Loucy (cell line): ENCODE results near the gene CCN2.

Source experiments
- H2AFZ ChIP-seq: fragments of 200-600 bp; sonication (generic); 2 replicates; pipeline ENCODE4 v1.6.0; 2016; ENCODE audit warnings: antibody characterized with exemption, mild to moderate bottlenecking, low read length, moderate library complexity
- H3F3A ChIP-seq: fragments of 200-600 bp; 2 replicates; pipeline ENCODE4 v1.6.0; 2016; ENCODE audit warnings: antibody characterized with exemption, low read depth, mild to moderate bottlenecking
- H3K27me3 ChIP-seq: fragments of 200-600 bp; sonication (generic); 2 replicates; pipeline ENCODE4 v1.6.1; 2014; ENCODE audit warnings: low read length, mild to moderate bottlenecking; ENCODE audit not compliant: insufficient read depth, poor library complexity, severe bottlenecking
- H3K36me3 ChIP-seq: fragments of 200-600 bp; sonication (generic); 2 replicates; pipeline ENCODE4 v1.6.1; 2016; ENCODE audit warnings: low read length; ENCODE audit not compliant: insufficient read depth
- H3K4me1 ChIP-seq: fragments of 200-600 bp; sonication (generic); 2 replicates; pipeline ENCODE4 v1.5.1; 2014; ENCODE audit warnings: low read length, mild to moderate bottlenecking; ENCODE audit not compliant: insufficient read depth, poor library complexity, severe bottlenecking
- H3K4me2 ChIP-seq: fragments of 200-600 bp; sonication (generic); 2 replicates; pipeline ENCODE4 v1.6.0; 2014; ENCODE audit warnings: antibody characterized with exemption, low read length, low read depth, mild to moderate bottlenecking; ENCODE audit not compliant: poor library complexity, severe bottlenecking
- H3K4me3 ChIP-seq: fragments of 200-600 bp; sonication (generic); 2 replicates; pipeline ENCODE4 v1.5.1; 2014; ENCODE audit warnings: low read length, mild to moderate bottlenecking, mixed read lengths; ENCODE audit not compliant: poor library complexity, severe bottlenecking
- H3K79me2 ChIP-seq: fragments of 200-600 bp; sonication (generic); 2 replicates; pipeline ENCODE4 v1.6.1; 2014; ENCODE audit warnings: low read length; ENCODE audit not compliant: insufficient read depth
- H3K9ac ChIP-seq: fragments of 200-600 bp; sonication (generic); 2 replicates; pipeline ENCODE4 v1.6.0; 2014; ENCODE audit warnings: mild to moderate bottlenecking, low read depth, low read length, moderate library complexity; ENCODE audit not compliant: poor library complexity, severe bottlenecking
- H3K9me2 ChIP-seq: fragments of 200-600 bp; sonication (generic); replicated peaks from 2 replicates; pipeline ENCODE4 v1.6.1; 2016; ENCODE audit warnings: low read depth, low read length, mixed read lengths
- H3K9me3 ChIP-seq: fragments of 200-600 bp; sonication (generic); 2 replicates; pipeline ENCODE4 v1.6.1; 2014; ENCODE audit warnings: mild to moderate bottlenecking, antibody characterized with exemption, low read length, low read depth; ENCODE audit not compliant: insufficient read depth
- H4K20me1 ChIP-seq: fragments of 200-600 bp; sonication (generic); 2 replicates; pipeline ENCODE4 v1.6.0; 2014; ENCODE audit warnings: antibody characterized with exemption, low read length, mild to moderate bottlenecking; ENCODE audit not compliant: insufficient read depth, poor library complexity, severe bottlenecking
- EZH2phosphoT487 ChIP-seq: fragments of 200-600 bp; IDR thresholded peaks from 2 replicates; pipeline ENCODE4 v1.6.1; 2018; ENCODE audit warnings: antibody characterized with exemption, mild to moderate bottlenecking, moderate library complexity, borderline replicate concordance
- TF ChIP-seq, protein P1 (sequence below): fragments of 200-600 bp; sonication (generic); conservative IDR thresholded peaks from 2 replicates; pipeline ENCODE4 v1.5.1; 2014; ENCODE audit warnings: mild to moderate bottlenecking, antibody characterized with exemption, low read length

CCN2 gene

DNA sequence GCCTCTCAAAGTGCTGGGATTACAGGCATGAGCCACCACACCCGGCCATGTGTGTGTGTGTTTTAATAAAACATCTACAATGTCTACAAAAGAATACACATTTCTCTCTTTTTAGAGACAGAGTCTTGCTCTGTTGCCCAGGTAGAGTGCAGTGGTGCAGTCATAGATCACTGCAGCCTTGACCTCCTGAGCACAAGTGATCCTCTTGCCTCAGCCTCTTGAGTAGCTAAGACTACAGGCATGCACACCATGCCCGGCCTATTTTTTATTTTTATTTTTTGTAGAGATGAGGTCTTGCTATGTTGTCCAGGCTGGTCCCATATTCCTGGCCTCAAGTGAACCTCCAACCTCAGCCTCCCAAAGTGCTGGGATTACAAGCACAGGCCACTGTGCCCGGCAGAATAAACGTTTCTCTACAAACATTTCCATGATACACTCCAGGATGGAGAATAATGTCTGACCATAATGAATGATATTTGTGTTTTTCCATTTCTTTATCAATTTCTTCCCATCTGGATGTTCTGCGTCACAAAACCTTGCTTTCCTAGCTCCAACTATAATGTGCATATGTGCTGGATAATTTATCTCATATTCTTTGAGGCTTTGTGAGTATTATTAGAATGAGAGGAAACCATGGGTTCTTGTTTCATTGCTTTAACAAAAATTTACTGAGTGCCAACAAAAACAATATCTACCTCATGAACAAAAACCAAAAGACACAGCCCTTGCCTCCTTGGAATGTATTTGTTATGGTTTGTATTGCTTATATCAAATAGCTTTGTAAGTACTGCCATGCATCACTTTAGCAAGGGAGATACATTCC lies 28.6 kb upstream of the CCN2 start:
- no peaks in the 10 kb centered on the region for H3F3A ChIP-seq
- H3K27me3 ChIP-seq = no peaks in the 10 kb centered on the region
- no peak overlapping the region for H3K9ac ChIP-seq
- no peak overlapping the region for H3K4me2 ChIP-seq
- H4K20me1 ChIP-seq = no peaks in the 10 kb centered on the region
- H3K4me1 ChIP-seq = peaks cover 17% of the 10 kb centered on the region
- H3K4me3 ChIP-seq = no peak overlapping the region
- no peak overlapping the region for H2AFZ ChIP-seq
- no peaks in the 10 kb centered on the region for H3K9me2 ChIP-seq
- H3K79me2 ChIP-seq = no peaks in the 10 kb centered on the region
- TF ChIP-seq, protein P1, sequence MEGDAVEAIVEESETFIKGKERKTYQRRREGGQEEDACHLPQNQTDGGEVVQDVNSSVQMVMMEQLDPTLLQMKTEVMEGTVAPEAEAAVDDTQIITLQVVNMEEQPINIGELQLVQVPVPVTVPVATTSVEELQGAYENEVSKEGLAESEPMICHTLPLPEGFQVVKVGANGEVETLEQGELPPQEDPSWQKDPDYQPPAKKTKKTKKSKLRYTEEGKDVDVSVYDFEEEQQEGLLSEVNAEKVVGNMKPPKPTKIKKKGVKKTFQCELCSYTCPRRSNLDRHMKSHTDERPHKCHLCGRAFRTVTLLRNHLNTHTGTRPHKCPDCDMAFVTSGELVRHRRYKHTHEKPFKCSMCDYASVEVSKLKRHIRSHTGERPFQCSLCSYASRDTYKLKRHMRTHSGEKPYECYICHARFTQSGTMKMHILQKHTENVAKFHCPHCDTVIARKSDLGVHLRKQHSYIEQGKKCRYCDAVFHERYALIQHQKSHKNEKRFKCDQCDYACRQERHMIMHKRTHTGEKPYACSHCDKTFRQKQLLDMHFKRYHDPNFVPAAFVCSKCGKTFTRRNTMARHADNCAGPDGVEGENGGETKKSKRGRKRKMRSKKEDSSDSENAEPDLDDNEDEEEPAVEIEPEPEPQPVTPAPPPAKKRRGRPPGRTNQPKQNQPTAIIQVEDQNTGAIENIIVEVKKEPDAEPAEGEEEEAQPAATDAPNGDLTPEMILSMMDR = no peak
- no peak for TF ChIP-seq EZH2phosphoT487
- no peaks in the 10 kb centered on the region for H3K36me3 ChIP-seq
- no peaks in the 10 kb centered on the region for H3K9me3 ChIP-seq

DNA sequence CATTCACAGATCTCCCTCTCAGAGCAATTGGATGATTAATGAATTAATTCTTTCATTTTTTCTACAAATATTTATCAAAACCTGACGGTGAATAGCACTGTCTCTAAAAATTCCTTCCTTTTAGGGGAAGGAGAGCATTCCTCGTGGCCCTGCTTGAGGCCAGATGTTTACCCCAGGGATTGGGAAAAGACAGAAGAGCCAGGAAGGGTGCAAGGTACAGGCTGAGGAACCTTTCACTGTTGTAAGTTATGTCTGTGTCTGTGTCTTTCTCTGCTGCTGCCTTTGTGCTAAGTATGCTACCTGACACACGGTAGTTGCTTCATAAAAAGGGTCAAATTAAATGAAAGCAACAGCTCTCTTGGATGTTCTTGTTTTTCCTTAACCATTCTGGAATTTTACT lies 27.4 kb upstream of the CCN2 start:
- Histone ChIP-seq H4K20me1 (no peaks in the 10 kb centered on the region), H3K27me3 (no peaks in the 10 kb centered on the region), H3K9me3 (no peaks in the 10 kb centered on the region), H3K36me3 (no peaks in the 10 kb centered on the region), H3F3A (no peaks in the 10 kb centered on the region), H3K9me2 (no peaks in the 10 kb centered on the region), H3K4me3 (no peak overlapping the region), H2AFZ (peak overlapping the region; percentile 43; the same call in 1 of the 2 replicates), H3K79me2 (no peaks in the 10 kb centered on the region), H3K9ac (no peak overlapping the region), H3K4me1 (peaks cover 17% of the 10 kb centered on the region), H3K4me2 (no peak overlapping the region)
- TF ChIP-seq EZH2phosphoT487 = no peak

DNA sequence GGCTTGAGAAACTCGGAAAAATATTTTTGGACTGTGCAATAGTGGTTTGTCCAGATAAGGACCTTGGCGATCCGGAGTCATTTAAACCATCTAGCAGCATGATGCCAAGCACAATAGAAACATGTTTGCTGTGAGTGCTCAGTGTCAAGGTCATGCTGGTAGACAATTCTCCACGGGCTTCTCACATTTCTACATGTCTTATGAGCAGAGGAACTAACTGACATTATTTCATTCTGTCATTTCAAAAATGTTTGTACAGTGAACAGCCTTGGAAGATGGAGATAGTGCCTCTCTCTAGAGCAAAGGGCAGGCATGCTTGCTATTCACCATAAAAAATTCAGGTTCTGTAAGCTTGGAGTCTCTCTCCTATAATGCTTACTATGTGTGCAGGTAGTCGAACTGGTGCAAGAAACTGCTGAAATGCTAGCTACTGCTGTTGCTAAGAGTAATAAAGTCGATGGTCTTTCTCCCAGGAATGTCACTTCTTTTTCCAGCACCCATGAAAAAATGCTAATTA lies 25.4 kb upstream of the CCN2 start:
- H3F3A ChIP-seq = no peaks in the 10 kb centered on the region
- no peaks in the 10 kb centered on the region for H3K27me3 ChIP-seq
- H4K20me1 ChIP-seq = no peaks in the 10 kb centered on the region
- H3K9ac ChIP-seq = no peak overlapping the region
- H3K9me2 ChIP-seq = no peaks in the 10 kb centered on the region
- no peaks in the 10 kb centered on the region for H3K36me3 ChIP-seq
- no peak overlapping the region for H3K4me3 ChIP-seq
- H2AFZ ChIP-seq = no peak overlapping the region
- no peaks in the 10 kb centered on the region for H3K9me3 ChIP-seq
- TF ChIP-seq, protein P1 = no peak
- no peak for TF ChIP-seq EZH2phosphoT487
- no peak overlapping the region for H3K4me2 ChIP-seq
- no peaks in the 10 kb centered on the region for H3K79me2 ChIP-seq
- H3K4me1 ChIP-seq = peaks cover 23% of the 10 kb centered on the region
